Osteoblast (primary cell): ENCODE results near the gene AQP2. TPM values are rescaled to one million over a fixed set of nuclear protein-coding genes. Genes with fewer than 3 reads are reported as not detected.

Source experiments
- DNase-seq: peaks from one replicate; pipeline ENCODE4 v3.0.0; 2011; ENCODE audit warnings: low spot score, mixed read lengths; ENCODE audit not compliant: insufficient read length; ENCODE audit errors: missing footprints
- H2AFZ ChIP-seq: 2 replicates; pipeline ENCODE4 v1.6.0; 2011; ENCODE audit warnings: mild to moderate bottlenecking, low read length
- H3K27ac ChIP-seq: 2 replicates; pipeline ENCODE4 v1.5.1; 2011; ENCODE audit warnings: mild to moderate bottlenecking, low read depth, low read length, moderate library complexity
- H3K27me3 ChIP-seq: 2 replicates; pipeline ENCODE4 v1.6.0; 2012; ENCODE audit warnings: mild to moderate bottlenecking, control low read depth, inconsistent platforms, low read length, moderate library complexity; ENCODE audit not compliant: insufficient read depth
- H3K36me3 ChIP-seq: 2 replicates; pipeline ENCODE4 v1.5.1; 2011; ENCODE audit warnings: mild to moderate bottlenecking, low read length, control low read depth, moderate library complexity; ENCODE audit not compliant: insufficient read depth
- H3K4me1 ChIP-seq: 2 replicates; pipeline ENCODE4 v1.5.1; 2011; ENCODE audit warnings: mild to moderate bottlenecking, low read length, control low read depth, moderate library complexity; ENCODE audit not compliant: insufficient read depth
- H3K4me2 ChIP-seq: 2 replicates; pipeline ENCODE4 v1.6.0; 2011; ENCODE audit warnings: mild to moderate bottlenecking, low read length; ENCODE audit not compliant: insufficient read depth
- H3K4me3 ChIP-seq: fragments of 200-600 bp; sonication (generic); 3 replicates; pipeline ENCODE4 v1.5.1; 2012; ENCODE audit warnings: mild to moderate bottlenecking, low read length, inconsistent platforms; ENCODE audit not compliant: insufficient read depth
- H3K79me2 ChIP-seq: 2 replicates; pipeline ENCODE4 v1.6.0; 2012; ENCODE audit warnings: mild to moderate bottlenecking, low read length, control low read depth, inconsistent platforms; ENCODE audit not compliant: insufficient read depth
- H3K9me3 ChIP-seq: 2 replicates; pipeline ENCODE4 v1.5.1; 2011; ENCODE audit warnings: low read depth, low read length, control low read depth
- H4K20me1 ChIP-seq: 2 replicates; pipeline ENCODE4 v1.6.0; 2012; ENCODE audit warnings: mild to moderate bottlenecking, low read length, control low read depth; ENCODE audit not compliant: insufficient read depth
- CTCF ChIP-seq: IDR thresholded peaks from 2 replicates; pipeline ENCODE4 v1.5.1; 2011; ENCODE audit warnings: mild to moderate bottlenecking, low read depth, low read length, moderate library complexity; ENCODE audit errors: extremely low read depth
- total RNA-seq: library from RNA; depleted of rRNA; stranded (reverse); fragments of >200 nt; gene quantifications from 2 replicates; pipeline ENCODE4 v1.2.3, GENCODE V29; 2012

Gene AQP2
- total RNA-seq, 1 donor, result not detected

GRCh38 chr12:49960474-49961110 lies 10.1 kb downstream of the AQP2 start:
- no peak overlapping the region for H3K27ac ChIP-seq
- H3K79me2 ChIP-seq, result no peaks in the 10 kb centered on the region
- peaks cover 9% of the 10 kb centered on the region for H3K4me1 ChIP-seq
- H3K36me3 ChIP-seq, result no peaks in the 10 kb centered on the region
- no peaks in the 10 kb centered on the region for H4K20me1 ChIP-seq
- H2AFZ ChIP-seq, result no peak overlapping the region
- H3K27me3 ChIP-seq, result peaks cover 81% of the 10 kb centered on the region
- no peak overlapping the region for H3K4me2 ChIP-seq
- no peak for TF ChIP-seq CTCF
- DNase-seq, result peak; percentile 86
- H3K4me3 ChIP-seq, result no peak overlapping the region
- H3K9me3 ChIP-seq, result no peaks in the 10 kb centered on the region

- H3K36me3 ChIP-seq, result no peaks in the 10 kb centered on the region
- peak within 1 kb of the TSS; percentile 45 for H3K4me2 ChIP-seq
- no peak within 1 kb of the TSS for H3K27ac ChIP-seq
- peaks cover 9% of the 10 kb centered on the region for H3K4me1 ChIP-seq
- H4K20me1 ChIP-seq, result no peaks in the 10 kb centered on the region
- DNase-seq, result peak; percentile 89
- H3K79me2 ChIP-seq, result no peaks in the 10 kb centered on the region
- TF ChIP-seq CTCF, result no peak
- H2AFZ ChIP-seq, result no peak within 1 kb of the TSS
- H3K9me3 ChIP-seq, result no peaks in the 10 kb centered on the region
- peak within 1 kb of the TSS; percentile 33 for H3K4me3 ChIP-seq
- H3K27me3 ChIP-seq, result peaks cover 77% of the 10 kb centered on the region
Observed at GRCh38 chr12:49961111-49961922, 10.8 kb downstream of the AQP2 start, which contains the start of gene AQP5. AQP5 (plus strand) TSS chr12:49961872; CDS start chr12:49962018, 146 bp downstream.

GRCh38 chr12:49961993-49962764 lies 11.6 kb downstream of the AQP2 start:
- Histone ChIP-seq H3K36me3 (no peaks in the 10 kb centered on the region), H3K4me3 (no peak overlapping the region), H4K20me1 (no peaks in the 10 kb centered on the region), H3K27ac (no peak overlapping the region), H3K27me3 (peaks cover 70% of the 10 kb centered on the region), H3K4me1 (peaks cover 9% of the 10 kb centered on the region), H3K79me2 (no peaks in the 10 kb centered on the region), H3K9me3 (no peaks in the 10 kb centered on the region), H2AFZ (no peak overlapping the region), H3K4me2 (no peak overlapping the region)
- no peak for TF ChIP-seq CTCF
- DNase-seq, result peak; percentile 79
